Uterus (tissue), 4 donors: ENCODE measurements around the gene YBX2. TPM values are rescaled to one million over a fixed set of nuclear protein-coding genes. Genes with fewer than 3 reads are reported as not detected.

Source experiments
- DNase-seq, 2 donors: peaks; one replicate each; pipeline ENCODE4 v3.0.0-alpha.2; 2019 to 2020
- H3K27ac ChIP-seq, 2 donors: fragments of 200-600 bp; sonication (generic); 1 replicate in 1 of 2; 2 replicates in 1 of 2; pipeline ENCODE4 v1.5.1; 2016 to 2018
- H3K27me3 ChIP-seq, 2 donors: fragments of 200-600 bp; sonication (generic); one replicate each; pipeline ENCODE4 v1.5.1; 2018 to 2019; ENCODE audit warnings: control low read depth in 1 of 2
- H3K36me3 ChIP-seq, 2 donors: fragments of 200-600 bp; sonication (generic); one replicate each; pipeline ENCODE4 v1.5.1; 2019; ENCODE audit warnings: control low read depth in 1 of 2
- H3K4me1 ChIP-seq, 2 donors: fragments of 200-600 bp; sonication (generic); one replicate each; pipeline ENCODE4 v1.5.1; 2018 to 2019; ENCODE audit warnings: control low read depth in 1 of 2
- H3K4me3 ChIP-seq, 2 donors: fragments of 200-600 bp; sonication (generic); 1 replicate in 1 of 2; 2 replicates in 1 of 2; pipeline ENCODE4 v1.5.1; 2018 to 2019; ENCODE audit warnings: mild to moderate bottlenecking in 1 of 2
- H3K9me3 ChIP-seq, 2 donors: fragments of 200-600 bp; sonication (generic); one replicate each; pipeline ENCODE4 v1.5.1; 2019; ENCODE audit warnings: control low read depth in 1 of 2
- POLR2A ChIP-seq, 2 donors: fragments of 450-650 bp; IDR thresholded peaks; one replicate each; pipeline ENCODE4 v1.6.1; 2016; ENCODE audit warnings: antibody characterized with exemption in 2 of 2, mild to moderate bottlenecking in 1 of 2, moderate library complexity in 1 of 2
- intact Hi-C: fragments of 100-400 bp; cut with DNase I; formaldehyde crosslinking; loops from one replicate; pipeline ENCODE4 v1.15.1; 2023; ENCODE audit warnings: low total_unique reads
- total RNA-seq, 4 donors: library from RNA; depleted of rRNA in 3 of 4; stranded (reverse); fragments of >200 nt in 3 of 4; gene quantifications; one replicate each; pipeline versions ENCODE4 v1.1.0 to v1.2.4, GENCODE V29; 2014 to 2023
- TF ChIP-seq, protein P1 (sequence below), 4 experiments: fragments of 200-600 bp in 2 of 4; fragments of 450-650 bp in 2 of 4; sonication (generic) in 2 of 4; IDR thresholded peaks; one replicate each; pipeline ENCODE4 v1.5.1; 2016 to 2019; ENCODE audit warnings: antibody characterized with exemption in 4 of 4, mild to moderate bottlenecking in 2 of 4, moderate library complexity in 1 of 4
- donor health status: DM: yes; HTN: yes; CAD: no.

YBX2 gene
- total RNA-seq, 4 donors from 2014 or later = 2.4 to 4.4 TPM; not detected in 2

DNA sequence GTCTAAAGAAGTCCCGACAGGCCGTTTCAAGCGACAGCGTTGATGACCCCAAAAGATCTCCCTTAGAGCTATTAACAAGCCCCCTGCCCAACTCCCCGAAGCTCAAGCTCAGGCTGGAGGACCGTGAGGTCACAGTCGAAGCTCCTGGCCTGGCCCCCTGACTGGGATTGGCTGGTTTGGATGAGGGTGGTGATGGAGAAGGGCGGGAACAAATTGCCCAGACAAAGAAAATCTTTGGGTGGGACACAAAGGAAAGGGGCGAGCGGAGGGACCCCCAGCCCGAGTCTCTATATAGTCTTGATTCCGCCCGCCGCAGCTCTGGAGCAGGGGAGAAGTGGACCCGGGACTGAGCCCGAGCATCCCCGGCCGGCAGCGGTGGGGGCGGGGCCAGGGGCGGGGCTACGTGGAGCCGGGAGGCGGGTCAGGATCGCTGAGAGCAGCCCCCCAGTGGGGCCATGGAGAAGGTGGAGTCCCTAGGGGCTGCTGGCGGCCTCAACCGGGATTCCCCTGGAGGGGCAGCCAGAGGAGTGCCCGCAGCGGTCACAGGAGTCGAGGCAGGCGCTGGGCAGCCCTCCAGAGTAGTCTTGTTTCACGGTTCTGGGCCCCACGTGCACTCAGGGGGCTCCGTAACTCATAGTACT, 35.7 kb upstream of the YBX2 start:
- no peaks in the 10 kb centered on the region for H3K9me3 ChIP-seq
- H3K27me3 ChIP-seq = no peaks in the 10 kb centered on the region
- H3K4me3 ChIP-seq = peak overlapping the region; percentile 57 to 65
- intact Hi-C loops = no loop called here
- TF ChIP-seq, protein P1, sequence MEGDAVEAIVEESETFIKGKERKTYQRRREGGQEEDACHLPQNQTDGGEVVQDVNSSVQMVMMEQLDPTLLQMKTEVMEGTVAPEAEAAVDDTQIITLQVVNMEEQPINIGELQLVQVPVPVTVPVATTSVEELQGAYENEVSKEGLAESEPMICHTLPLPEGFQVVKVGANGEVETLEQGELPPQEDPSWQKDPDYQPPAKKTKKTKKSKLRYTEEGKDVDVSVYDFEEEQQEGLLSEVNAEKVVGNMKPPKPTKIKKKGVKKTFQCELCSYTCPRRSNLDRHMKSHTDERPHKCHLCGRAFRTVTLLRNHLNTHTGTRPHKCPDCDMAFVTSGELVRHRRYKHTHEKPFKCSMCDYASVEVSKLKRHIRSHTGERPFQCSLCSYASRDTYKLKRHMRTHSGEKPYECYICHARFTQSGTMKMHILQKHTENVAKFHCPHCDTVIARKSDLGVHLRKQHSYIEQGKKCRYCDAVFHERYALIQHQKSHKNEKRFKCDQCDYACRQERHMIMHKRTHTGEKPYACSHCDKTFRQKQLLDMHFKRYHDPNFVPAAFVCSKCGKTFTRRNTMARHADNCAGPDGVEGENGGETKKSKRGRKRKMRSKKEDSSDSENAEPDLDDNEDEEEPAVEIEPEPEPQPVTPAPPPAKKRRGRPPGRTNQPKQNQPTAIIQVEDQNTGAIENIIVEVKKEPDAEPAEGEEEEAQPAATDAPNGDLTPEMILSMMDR (IDR thresholded peaks at IDR 0.05) = no peak
- no peak for TF ChIP-seq POLR2A (IDR thresholded peaks at IDR 0.05)
- H3K36me3 ChIP-seq = no peaks in the 10 kb centered on the region
- H3K4me1 ChIP-seq = no peaks in the 10 kb centered on the region
- H3K27ac ChIP-seq = peak overlapping the region; percentile 88 to 95
- peak; percentile 80 to 81 for DNase-seq

DNA sequence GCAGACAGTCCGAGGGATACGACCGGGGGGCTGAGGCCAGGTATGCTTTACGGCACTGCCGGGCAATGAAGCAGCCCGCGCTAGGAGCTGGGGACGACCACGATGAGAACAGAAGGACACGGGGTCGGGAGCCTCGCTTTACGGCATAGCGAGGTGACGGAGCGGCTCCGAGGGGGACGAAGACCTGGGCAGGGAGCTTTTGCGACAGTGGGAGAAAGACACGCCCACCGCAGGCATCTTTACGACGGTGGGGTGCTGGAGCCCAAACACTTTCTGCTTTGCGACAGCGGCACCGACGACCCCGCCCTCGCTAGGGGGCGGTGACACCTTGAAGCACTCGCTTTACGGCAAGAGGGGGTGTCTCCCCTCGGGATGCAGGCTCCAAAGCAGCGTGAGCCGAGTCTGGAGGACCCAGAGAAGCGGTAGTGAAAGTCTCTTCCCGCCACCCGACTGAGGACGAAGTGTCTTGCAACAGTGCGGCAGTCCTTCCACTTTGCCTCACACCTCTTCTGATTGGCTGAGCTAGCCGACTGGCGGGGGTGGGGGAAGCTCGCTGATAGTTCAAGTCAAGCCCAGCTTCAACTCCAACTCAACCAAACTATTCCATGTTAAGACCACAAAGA, 35.0 kb upstream of the YBX2 start:
- Histone ChIP-seq H3K9me3 (no peaks in the 10 kb centered on the region), H3K36me3 (no peaks in the 10 kb centered on the region), H3K4me3 (peak overlapping the region; percentile 57 to 65), H3K27ac (peak overlapping the region; percentile 88 to 95), H3K4me1 (no peaks in the 10 kb centered on the region), H3K27me3 (no peaks in the 10 kb centered on the region)
- TF ChIP-seq, protein P1 (IDR thresholded peaks at IDR 0.05) = peak in 2 of 4 experiments; percentile 7 to 14
- TF ChIP-seq POLR2A (IDR thresholded peaks at IDR 0.05) = peak; percentile 62 to 91
- DNase-seq = peak; percentile 99
- intact Hi-C loops = no loop called here

DNA sequence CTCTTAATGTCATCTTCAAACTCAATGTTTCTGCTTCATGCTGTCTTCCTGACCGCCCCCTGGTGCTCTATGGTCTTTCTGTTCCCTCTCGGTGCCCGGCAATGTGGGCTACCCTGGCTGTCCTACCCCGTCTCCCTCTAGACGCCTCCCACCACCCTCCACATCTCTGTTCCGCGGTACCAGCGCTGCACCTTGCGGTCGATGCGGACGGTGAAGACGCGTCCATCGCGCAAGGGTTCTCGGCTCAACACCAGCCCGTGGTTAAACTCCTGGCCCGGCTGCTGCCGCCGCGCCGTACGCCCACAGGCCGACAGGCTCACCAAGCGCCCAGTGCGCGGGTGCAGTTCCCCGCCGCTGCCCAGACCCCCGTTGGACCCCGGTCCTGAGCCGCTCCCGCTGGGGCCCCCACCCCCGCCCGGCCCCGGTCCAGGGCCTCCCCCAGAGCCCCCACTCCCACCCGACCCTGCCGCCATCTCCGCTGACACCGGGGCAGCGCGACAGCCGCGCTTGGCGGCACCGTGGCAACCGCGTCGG, 34.5 kb upstream of the YBX2 start, which contains the start of gene NEURL4:
NEURL4 (minus strand) TSS at position 496 of the 534 bp plus-strand sequence; CDS start at position 473, 23 bp downstream.
- intact Hi-C loops = no loop called here
- TF ChIP-seq, protein P1 (IDR thresholded peaks at IDR 0.05) = no peak
- TF ChIP-seq POLR2A (IDR thresholded peaks at IDR 0.05) = no peak
- no peak for DNase-seq
- Histone ChIP-seq H3K4me3 (peak within 1 kb of the TSS; percentile 57 to 65), H3K27ac (peak within 1 kb of the TSS; percentile 88 to 95), H3K4me1 (no peaks in the 10 kb centered on the region), H3K27me3 (no peaks in the 10 kb centered on the region), H3K9me3 (no peaks in the 10 kb centered on the region), H3K36me3 (no peaks in the 10 kb centered on the region)

DNA sequence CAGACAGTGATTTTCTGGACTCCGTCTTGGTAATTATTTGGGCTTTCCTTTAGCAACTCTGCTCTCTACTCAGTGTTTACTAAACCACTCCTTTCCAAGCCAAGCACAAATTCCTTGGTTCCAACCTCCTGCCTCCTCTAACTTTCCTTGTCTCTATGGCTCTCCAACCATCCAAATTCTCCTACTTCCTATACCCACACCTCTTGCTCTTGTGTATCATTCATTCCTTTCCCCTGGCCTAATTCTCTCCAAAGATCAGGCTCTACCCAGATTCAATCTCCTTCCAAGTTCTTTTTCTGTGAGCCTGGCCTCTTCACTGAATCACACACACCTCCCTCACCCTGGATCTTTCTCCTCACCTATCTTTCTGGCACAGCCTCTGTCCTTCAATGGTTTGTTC, 33.6 kb upstream of the YBX2 start:
- Histone ChIP-seq H3K27ac (no peak overlapping the region), H3K4me3 (no peak overlapping the region), H3K4me1 (no peaks in the 10 kb centered on the region), H3K36me3 (no peaks in the 10 kb centered on the region), H3K27me3 (no peaks in the 10 kb centered on the region), H3K9me3 (no peaks in the 10 kb centered on the region)
- no peak for TF ChIP-seq POLR2A (IDR thresholded peaks at IDR 0.05)
- TF ChIP-seq, protein P1 (IDR thresholded peaks at IDR 0.05) = no peak
- no peak for DNase-seq
- intact Hi-C loops = no loop called here

DNA sequence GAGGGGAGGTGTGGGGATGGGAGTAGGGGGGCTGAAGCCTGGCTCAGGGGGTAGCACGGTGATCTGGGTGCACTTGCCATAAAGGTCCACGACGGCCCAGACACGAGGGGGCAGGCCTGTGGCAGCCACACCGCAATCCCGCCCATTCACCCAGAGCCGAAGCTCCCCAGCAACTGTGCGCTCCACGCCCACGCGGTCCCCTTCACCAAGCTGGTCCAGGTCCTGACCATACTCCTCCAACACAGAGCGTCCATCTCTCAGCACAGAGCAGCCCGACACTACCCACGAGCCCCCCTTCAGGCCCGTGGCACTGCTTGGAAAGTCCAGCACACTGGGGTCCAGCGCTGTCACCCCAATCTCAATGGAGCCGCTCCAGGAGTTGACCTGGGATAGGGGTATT, 33.1 kb upstream of the YBX2 start:
- intact Hi-C loops = no loop called here
- no peak for DNase-seq
- TF ChIP-seq, protein P1 (IDR thresholded peaks at IDR 0.05) = no peak
- H3K4me3 ChIP-seq = no peak overlapping the region
- no peak overlapping the region for H3K27ac ChIP-seq
- H3K4me1 ChIP-seq = no peaks in the 10 kb centered on the region
- H3K9me3 ChIP-seq = no peaks in the 10 kb centered on the region
- H3K36me3 ChIP-seq = no peaks in the 10 kb centered on the region
- H3K27me3 ChIP-seq = no peaks in the 10 kb centered on the region
